SK-N-SH (cell line): ENCODE data around the gene AP5M1. TPM values are rescaled to one million over a fixed set of nuclear protein-coding genes. Genes with fewer than 3 reads are reported as not detected.

Experiments used
- CTCF ChIA-PET: fragments of 300-600, 350-600 bp; formaldehyde crosslinking; extraction: SDS; loops from one replicate; lab custom pipeline; 2021; lab: Yijun Ruan, JAX
- POLR2A ChIA-PET: fragments of 350-600 bp; sonication (Branson Sonifier 250); formaldehyde crosslinking; extraction: SDS; loops from one replicate; lab custom pipeline; 2020; ENCODE audit warnings: antibody characterized with exemption, inconsistent platforms; lab: Yijun Ruan, JAX
- DNase-seq: peaks from one replicate; pipeline ENCODE4 v3.0.0; 2012
- H2AFZ ChIP-seq: fragments of 200-600 bp; sonication (generic); 2 replicates; pipeline ENCODE4 v1.8.1; 2016; ENCODE audit warnings: antibody characterized with exemption, mild to moderate bottlenecking, low read depth
- H3F3A ChIP-seq: fragments of 200-600 bp; sonication (generic); replicated peaks from 2 replicates; pipeline ENCODE3; 2016; ENCODE audit warnings: antibody characterized with exemption, mild to moderate bottlenecking; ENCODE audit not compliant: insufficient read depth
- H3K27ac ChIP-seq, 2 experiments: fragments of 200-500 bp in 1 of 2; fragments of 200-600 bp in 1 of 2; sonication (Bioruptor generic) in 1 of 2; sonication (generic), shearing (Covaris generic) in 1 of 2; 2 replicates each; pipeline versions ENCODE4 v1.5.1 to v1.6.1; 2014 to 2016; ENCODE audit warnings: low read depth in 2 of 2, inconsistent platforms in 1 of 2, low read length in 1 of 2, mild to moderate bottlenecking in 1 of 2, mixed read lengths in 1 of 2
- H3K27me3 ChIP-seq: fragments of 200-600 bp; sonication (generic), shearing (Covaris generic); 2 replicates; pipeline ENCODE4 v1.6.1; 2016; ENCODE audit warnings: mixed run types; ENCODE audit not compliant: insufficient read depth
- H3K36me3 ChIP-seq, 2 experiments: fragments of 200-500 bp in 1 of 2; fragments of 200-600 bp in 1 of 2; sonication (Bioruptor generic) in 1 of 2; sonication (generic) in 1 of 2; replicated peaks in 1 of 2; 2 replicates each; pipeline versions ENCODE3 to v1.5.1; 2014 to 2016; ENCODE audit warnings: low read length in 1 of 2, mild to moderate bottlenecking in 1 of 2; ENCODE audit not compliant: insufficient read depth in 2 of 2, control insufficient read depth in 1 of 2
- H3K4me1 ChIP-seq, 2 experiments: fragments of 200-500 bp in 1 of 2; fragments of 200-600 bp in 1 of 2; sonication (Bioruptor generic) in 1 of 2; sonication (generic), shearing (Covaris generic) in 1 of 2; 2 replicates each; pipeline versions ENCODE4 v1.5.1 to v1.6.1; 2014 to 2016; ENCODE audit warnings: low read depth in 1 of 2, low read length in 1 of 2, mixed run types in 1 of 2; ENCODE audit not compliant: insufficient read depth in 2 of 2, control insufficient read depth in 1 of 2
- H3K4me2 ChIP-seq: fragments of 200-600 bp; sonication (generic), shearing (Covaris generic); 2 replicates; pipeline ENCODE4 v1.6.1; 2017; ENCODE audit warnings: mixed run types
- H3K4me3 ChIP-seq, 2 experiments: fragments of 200-500 bp in 1 of 2; fragments of 200-600 bp in 1 of 2; sonication (Bioruptor generic) in 1 of 2; sonication (generic), shearing (Covaris generic) in 1 of 2; 2 replicates each; pipeline versions ENCODE4 v1.5.1 to v1.8.1; 2014 to 2016; ENCODE audit warnings: low read depth in 2 of 2, inconsistent platforms in 1 of 2, low read length in 1 of 2, mild to moderate bottlenecking in 1 of 2, mixed read lengths in 1 of 2, moderate library complexity in 1 of 2
- H3K79me2 ChIP-seq: fragments of 200-600 bp; sonication (generic); 2 replicates; pipeline ENCODE4 v1.8.1; 2017; ENCODE audit warnings: mild to moderate bottlenecking; ENCODE audit not compliant: insufficient read depth
- H3K9ac ChIP-seq: fragments of 200-600 bp; sonication (generic); 2 replicates; pipeline ENCODE4 v1.6.1; 2017; ENCODE audit warnings: mixed run types
- H3K9me2 ChIP-seq: fragments of 200-600 bp; sonication (generic); 2 replicates; pipeline ENCODE4 v1.6.1; 2017; ENCODE audit warnings: mixed run types
- H3K9me3 ChIP-seq: fragments of 200-600 bp; sonication (generic); 2 replicates; pipeline ENCODE4 v1.6.1; 2017; ENCODE audit warnings: mixed run types, mild to moderate bottlenecking, moderate library complexity
- H4K20me1 ChIP-seq: fragments of 200-600 bp; sonication (generic); 2 replicates; pipeline ENCODE4 v1.6.1; 2017; ENCODE audit warnings: mild to moderate bottlenecking, mixed run types; ENCODE audit not compliant: insufficient read depth
- CHD2 ChIP-seq: fragments of 150-350 bp; IDR thresholded peaks from 2 replicates; pipeline ENCODE4 v1.6.1; 2018; ENCODE audit warnings: low read length; ENCODE audit not compliant: partially characterized antibody
- EZH2phosphoT487 ChIP-seq: fragments of 200-600 bp; sonication (generic); IDR thresholded peaks from 2 replicates; pipeline ENCODE4 v1.6.1; 2017; ENCODE audit warnings: low read depth, mixed run types, mild to moderate bottlenecking, antibody characterized with exemption, moderate library complexity, borderline replicate concordance
- FOSL2 ChIP-seq: IDR thresholded peaks from 2 replicates; pipeline ENCODE4 v1.4.0; 2012; ENCODE audit warnings: low read depth, mild to moderate bottlenecking, moderate library complexity, borderline replicate concordance
- FOXJ3 ChIP-seq: sonication (generic); formaldehyde crosslinking; IDR thresholded peaks from 2 replicates; pipeline ENCODE4 v1.5.1; 2020; ENCODE audit warnings: mild to moderate bottlenecking, missing genetic modification reagents
- MEF2A ChIP-seq: IDR thresholded peaks from 2 replicates; pipeline ENCODE4 v1.4.0; 2012; ENCODE audit warnings: low read depth, borderline replicate concordance
- MXI1 ChIP-seq: IDR thresholded peaks from 2 replicates; pipeline ENCODE4 v1.6.1; 2012; ENCODE audit warnings: mild to moderate bottlenecking, low read depth, low read length, improper control_type of control experiment
- NFIC ChIP-seq: IDR thresholded peaks from 2 replicates; pipeline ENCODE4 v1.4.0; 2012; ENCODE audit warnings: borderline replicate concordance
- POLR2AphosphoS5 ChIP-seq: IDR thresholded peaks from 2 replicates; pipeline ENCODE4 v1.6.1; 2012; ENCODE audit warnings: low read depth, low read length
- RAD21 ChIP-seq: IDR thresholded peaks from 2 replicates; pipeline ENCODE4 v1.6.1; 2012; ENCODE audit warnings: mild to moderate bottlenecking, low read length
- RCOR1 ChIP-seq: fragments of 150-350 bp; IDR thresholded peaks from 2 replicates; pipeline ENCODE4 v1.6.1; 2017; ENCODE audit warnings: antibody characterized with exemption, low read length
- RFX5 ChIP-seq: IDR thresholded peaks from 2 replicates; pipeline ENCODE4 v1.6.1; 2012; ENCODE audit warnings: mild to moderate bottlenecking, improper control_type of control experiment, low read length
- TAF1 ChIP-seq: IDR thresholded peaks from 2 replicates; pipeline ENCODE4 v1.6.1; 2012; ENCODE audit warnings: low read depth, mild to moderate bottlenecking, low read length, moderate library complexity, borderline replicate concordance
- USF2 ChIP-seq: fragments of 150-350 bp; IDR thresholded peaks from 2 replicates; pipeline ENCODE4 v1.6.1; 2017; ENCODE audit warnings: antibody characterized with exemption, low read length, low read depth, borderline replicate concordance
- WGBS: methylation state at CpG from one replicate; pipeline ENCODE4 v1.1.6; 2017; ENCODE audit warnings: low lambda C conversion rate; 5-methylcytosine and 5-hydroxymethylcytosine counted together
- polyA plus RNA-seq, 3 experiments: library from polyadenylated mRNA; depleted of rRNA; stranded (reverse); fragments of >200 nt; gene quantifications; 2 replicates each; pipeline ENCODE4 v1.2.3, GENCODE V29; 2012
- TF ChIP-seq, protein P1 (sequence below): fragments of 200-600 bp; sonication (generic); IDR thresholded peaks from 2 replicates; pipeline ENCODE4 v1.6.1; 2017; ENCODE audit warnings: antibody characterized with exemption, mild to moderate bottlenecking, moderate library complexity

AP5M1 gene
- polyA plus RNA-seq, 1 of the 3 experiments (the other 2 are of a cell fraction) = 13.1 TPM

DNA sequence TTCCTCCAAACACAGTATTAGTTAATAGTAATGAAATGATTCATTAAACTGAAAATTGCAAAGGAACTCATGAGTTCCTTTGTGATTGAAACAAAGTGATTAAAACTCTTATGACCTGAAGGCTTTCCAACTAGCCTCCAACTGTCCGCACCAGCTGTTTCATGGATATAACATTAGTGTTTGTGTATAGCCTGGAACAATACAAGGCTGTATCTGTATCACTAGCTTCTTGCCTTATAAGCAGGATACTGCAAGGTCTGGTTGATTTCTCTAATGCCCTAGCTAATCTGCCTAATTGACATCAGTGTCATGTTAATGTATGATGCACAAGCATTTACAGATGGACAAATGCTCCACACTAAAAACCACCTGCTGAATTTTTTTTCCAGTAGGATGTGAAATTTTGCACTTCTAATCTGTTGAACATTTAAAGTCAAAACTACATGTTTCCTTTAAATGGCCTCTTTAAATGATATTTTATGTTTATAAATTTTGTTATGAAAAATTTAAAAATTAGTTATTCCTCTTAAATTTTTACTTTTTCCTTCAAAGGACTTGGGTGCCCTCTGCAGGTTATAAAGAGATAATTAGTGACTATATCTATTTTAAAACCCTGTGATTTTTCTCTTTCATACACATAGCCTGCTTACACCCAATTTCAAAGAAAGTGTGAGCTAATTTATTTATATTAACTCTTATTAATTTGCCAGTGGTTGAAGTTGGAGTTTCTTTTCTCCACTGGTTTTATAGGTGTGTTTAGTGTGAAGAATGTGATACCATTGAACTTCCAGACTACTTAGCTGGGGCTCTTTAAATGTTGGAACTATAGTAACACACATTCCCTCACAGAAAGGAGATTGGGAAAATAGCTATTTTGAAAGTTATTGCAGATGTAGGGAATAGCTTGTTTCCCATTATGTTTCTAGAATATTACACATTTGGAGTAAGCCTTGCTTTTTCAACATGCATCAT is 25.4 kb downstream of the AP5M1 start:
- 92% methylated on average over 1 of the region's 1 CpG for WGBS
- H3K9ac ChIP-seq = no peak overlapping the region
- no peaks in the 10 kb centered on the region for H3K9me2 ChIP-seq
- H2AFZ ChIP-seq = no peak overlapping the region
- ChIA-PET POLR2A (interaction anchor here (0.9 kb wide), 1 partner anchor 25 kb away, joined by 3 read pairs; no protein-coding TSS in a partner anchor), CTCF (interaction anchor here (0.6 to 2.2 kb wide), 9 partner anchors 10 to 635 kb away, joined by 3 to 8 read pairs (median 4); no protein-coding TSS in a partner anchor)
- no peaks in the 10 kb centered on the region for H4K20me1 ChIP-seq
- H3K9me3 ChIP-seq = no peaks in the 10 kb centered on the region
- DNase-seq = no peak
- H3K4me3 ChIP-seq = no peak overlapping the region
- no peaks in the 10 kb centered on the region for H3K79me2 ChIP-seq
- no peaks in the 10 kb centered on the region for H3K27me3 ChIP-seq
- H3F3A ChIP-seq = no peaks in the 10 kb centered on the region
- no peak for TF ChIP-seq FOSL2
- TF ChIP-seq, protein P1, sequence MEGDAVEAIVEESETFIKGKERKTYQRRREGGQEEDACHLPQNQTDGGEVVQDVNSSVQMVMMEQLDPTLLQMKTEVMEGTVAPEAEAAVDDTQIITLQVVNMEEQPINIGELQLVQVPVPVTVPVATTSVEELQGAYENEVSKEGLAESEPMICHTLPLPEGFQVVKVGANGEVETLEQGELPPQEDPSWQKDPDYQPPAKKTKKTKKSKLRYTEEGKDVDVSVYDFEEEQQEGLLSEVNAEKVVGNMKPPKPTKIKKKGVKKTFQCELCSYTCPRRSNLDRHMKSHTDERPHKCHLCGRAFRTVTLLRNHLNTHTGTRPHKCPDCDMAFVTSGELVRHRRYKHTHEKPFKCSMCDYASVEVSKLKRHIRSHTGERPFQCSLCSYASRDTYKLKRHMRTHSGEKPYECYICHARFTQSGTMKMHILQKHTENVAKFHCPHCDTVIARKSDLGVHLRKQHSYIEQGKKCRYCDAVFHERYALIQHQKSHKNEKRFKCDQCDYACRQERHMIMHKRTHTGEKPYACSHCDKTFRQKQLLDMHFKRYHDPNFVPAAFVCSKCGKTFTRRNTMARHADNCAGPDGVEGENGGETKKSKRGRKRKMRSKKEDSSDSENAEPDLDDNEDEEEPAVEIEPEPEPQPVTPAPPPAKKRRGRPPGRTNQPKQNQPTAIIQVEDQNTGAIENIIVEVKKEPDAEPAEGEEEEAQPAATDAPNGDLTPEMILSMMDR = peak; percentile 62
- no peak for TF ChIP-seq USF2
- TF ChIP-seq RAD21 = peak; percentile 23; the same call in 1 of the 2 replicates
- no peak for TF ChIP-seq FOXJ3 (CRISPR knock-in tag)
- no peak for TF ChIP-seq POLR2AphosphoS5
- TF ChIP-seq CHD2 = no peak
- TF ChIP-seq TAF1 = no peak
- TF ChIP-seq RFX5 = no peak
- TF ChIP-seq NFIC = no peak
- no peak for TF ChIP-seq MXI1
- no peak for TF ChIP-seq MEF2A
- TF ChIP-seq RCOR1 = no peak
- TF ChIP-seq EZH2phosphoT487 = no peak
- no peak overlapping the region for H3K4me2 ChIP-seq
- peaks cover 23 to 26% of the 10 kb centered on the region in 2 experiments for H3K36me3 ChIP-seq
- no peaks in the 10 kb centered on the region for H3K4me1 ChIP-seq
- H3K27ac ChIP-seq = no peak overlapping the region
